Smooth muscle cell of the umbilical artery (primary cell): ENCODE measurements around the gene CYP2A13. TPM values are rescaled to one million over a fixed set of nuclear protein-coding genes. Genes with fewer than 3 reads are reported as not detected.

Experiments
- total RNA-seq: library from RNA; depleted of rRNA; stranded (reverse); fragments of >200 nt; gene quantifications from 2 replicates; pipeline ENCODE4 v1.2.3, GENCODE V29; 2014

CYP2A13 gene
- not detected in 2 replicates for total RNA-seq

GRCh38 chr19:41088151-41088550, at the start of gene CYP2A13:
CYP2A13 (plus strand) TSS chr19:41088451; CDS start chr19:41088472, 21 bp downstream.

GRCh38 chr19:41114132-41114531, 25.9 kb downstream of the CYP2A13 start, which contains the start of gene CYP2F1:
CYP2F1 (plus strand) TSS chr19:41114432; CDS start chr19:41116189, 1,757 bp downstream.

Other genes with a start within 250 kb of the CYP2A13 start
- 0.30 TPM in 1 of 2 replicates, not detected in the other for gene CYP2A6, start 238.0 kb upstream of the CYP2A13 start, total RNA-seq
- not detected in 2 replicates for gene CYP2A7, start 206.2 kb upstream of the CYP2A13 start, total RNA-seq
- gene CYP2B6, start 97.2 kb upstream of the CYP2A13 start, total RNA-seq = not detected in 2 replicates
- gene CYP2F1, start 26.0 kb downstream of the CYP2A13 start, total RNA-seq = not detected in 2 replicates
- 0.89 and 2.1 TPM in 2 replicates for gene CYP2S1, start 104.8 kb downstream of the CYP2A13 start, total RNA-seq
- 118 and 345 TPM in 2 replicates for gene AXL, start 130.8 kb downstream of the CYP2A13 start, total RNA-seq
- gene HNRNPUL1, start 175.9 kb downstream of the CYP2A13 start, total RNA-seq = 60.6 and 119 TPM in 2 replicates
- gene CCDC97, start 221.7 kb downstream of the CYP2A13 start, total RNA-seq = 8.3 and 9.1 TPM in 2 replicates